Mesendoderm (in vitro differentiated cells): ENCODE measurements around the gene UBAP1L.
A peak's percentile ranks its signal among the peaks of the same experiment; 100 is the strongest.
"Not testable (repeated sequence)": the region's sequence is repeated elsewhere in the genome, so short reads cannot be mapped to it uniquely, and the experiment has no call there.

Experiments
- DNase-seq: peaks from one replicate; pipeline ENCODE4 v3.0.0; 2013
- H2AK5ac ChIP-seq: 2 replicates; pipeline ENCODE4 v1.6.1; 2013; ENCODE audit warnings: low read length, inconsistent platforms
- H2BK120ac ChIP-seq: 2 replicates; pipeline ENCODE4 v1.6.1; 2013; ENCODE audit warnings: low read depth, mild to moderate bottlenecking, low read length, moderate library complexity, mixed read lengths
- H2BK15ac ChIP-seq: replicated peaks from 2 replicates; pipeline ENCODE4 v1.6.1; 2013; ENCODE audit warnings: low read depth, mild to moderate bottlenecking, moderate library complexity
- H2BK5ac ChIP-seq: 2 replicates; pipeline ENCODE4 v1.6.1; 2013; ENCODE audit warnings: low read length, inconsistent platforms
- H3K18ac ChIP-seq: 2 replicates; pipeline ENCODE4 v1.6.1; 2013; ENCODE audit warnings: mild to moderate bottlenecking, low read length, mixed read lengths
- H3K23ac ChIP-seq: one replicate; pipeline ENCODE4 v1.6.1; 2013; ENCODE audit warnings: low read length
- H3K27ac ChIP-seq: 2 replicates; pipeline ENCODE4 v1.5.1; 2013; ENCODE audit warnings: low read depth, mild to moderate bottlenecking, inconsistent platforms, low read length, moderate library complexity
- H3K27me3 ChIP-seq: 2 replicates; pipeline ENCODE4 v1.6.1; 2013; ENCODE audit warnings: low read length, control low read depth, mild to moderate bottlenecking, inconsistent platforms; ENCODE audit not compliant: insufficient read depth, poor library complexity
- H3K36me3 ChIP-seq: 2 replicates; pipeline ENCODE4 v1.6.1; 2013; ENCODE audit warnings: low read length, inconsistent platforms; ENCODE audit not compliant: control insufficient read depth, insufficient read depth
- H3K4ac ChIP-seq: one replicate; pipeline ENCODE4 v1.6.1; 2013; ENCODE audit warnings: low read depth, mild to moderate bottlenecking, low read length, moderate library complexity
- H3K4me1 ChIP-seq: 2 replicates; pipeline ENCODE4 v1.6.1; 2013; ENCODE audit warnings: low read depth, low read length, inconsistent platforms; ENCODE audit not compliant: control insufficient read depth
- H3K4me2 ChIP-seq: 2 replicates; pipeline ENCODE4 v1.6.1; 2013; ENCODE audit warnings: low read length
- H3K4me3 ChIP-seq: 2 replicates; pipeline ENCODE4 v1.5.1; 2013; ENCODE audit warnings: mild to moderate bottlenecking, low read length
- H3K56ac ChIP-seq: one replicate; pipeline ENCODE4 v1.6.1; 2013; ENCODE audit warnings: low read length
- H3K79me1 ChIP-seq: 2 replicates; pipeline ENCODE4 v1.6.1; 2013; ENCODE audit warnings: low read length, inconsistent platforms
- H3K79me2 ChIP-seq: 2 replicates; pipeline ENCODE4 v1.6.1; 2013; ENCODE audit warnings: mild to moderate bottlenecking, low read length; ENCODE audit not compliant: control insufficient read depth, insufficient read depth
- H3K9ac ChIP-seq: 2 replicates; pipeline ENCODE4 v1.6.1; 2013; ENCODE audit warnings: low read length, inconsistent platforms
- H4K5ac ChIP-seq: one replicate; pipeline ENCODE4 v1.6.1; 2013; ENCODE audit warnings: low read length
- H4K8ac ChIP-seq: one replicate; pipeline ENCODE4 v1.6.1; 2013; ENCODE audit warnings: low read depth, mild to moderate bottlenecking, control low read depth, low read length, moderate library complexity
- WGBS: extraction: QIAGEN DNeasy Blood & Tissue Kit; methylation state at CpG from one replicate; pipeline ENCODE4 v1.1.7; 2013; ENCODE audit warnings: low lambda C conversion rate, missing lambda C conversion rate; ENCODE audit not compliant: insufficient coverage; ENCODE audit errors: extremely low coverage; 5-methylcytosine and 5-hydroxymethylcytosine counted together

The UBAP1L gene

DNA sequence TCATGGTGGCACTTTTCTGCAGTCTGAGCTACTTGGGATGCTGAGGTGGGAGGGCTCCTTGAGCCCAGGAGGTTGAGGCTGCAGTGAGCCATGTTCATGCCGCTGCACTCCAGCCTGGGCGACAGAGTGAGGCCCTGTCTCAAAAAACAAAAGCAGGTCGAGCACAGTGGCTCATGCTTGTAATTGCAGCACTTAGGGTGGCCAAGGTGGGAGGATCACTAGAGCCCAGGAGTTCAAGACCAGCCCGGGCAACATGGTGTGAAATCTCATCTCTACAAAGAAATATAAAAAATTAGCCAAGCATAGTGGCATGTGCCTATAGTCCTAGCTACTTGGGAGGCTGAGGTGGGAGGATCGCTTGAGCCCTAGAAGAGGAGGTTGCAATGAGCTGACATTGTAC lies 10.0 kb downstream of the UBAP1L start:
- Histone ChIP-seq H3K27me3 (no peaks in the 10 kb centered on the region), H4K5ac (no peak overlapping the region), H2BK120ac (no peak overlapping the region), H3K4me2 (no peak overlapping the region), H3K79me2 (no peaks in the 10 kb centered on the region), H3K9ac (no peak overlapping the region), H3K27ac (no peak overlapping the region), H3K79me1 (no peaks in the 10 kb centered on the region), H2BK15ac (no peak overlapping the region), H3K18ac (no peak overlapping the region), H2BK5ac (no peak overlapping the region), H2AK5ac (no peak overlapping the region), H3K4me1 (no peaks in the 10 kb centered on the region), H4K8ac (no peak overlapping the region), H3K56ac (no peak overlapping the region), H3K23ac (no peak overlapping the region), H3K4me3 (no peak overlapping the region), H3K36me3 (no peaks in the 10 kb centered on the region), H3K4ac (no peak overlapping the region)
- WGBS: no CpG with 5 or more reads among the region's 5 CpGs
- no peak for DNase-seq

DNA sequence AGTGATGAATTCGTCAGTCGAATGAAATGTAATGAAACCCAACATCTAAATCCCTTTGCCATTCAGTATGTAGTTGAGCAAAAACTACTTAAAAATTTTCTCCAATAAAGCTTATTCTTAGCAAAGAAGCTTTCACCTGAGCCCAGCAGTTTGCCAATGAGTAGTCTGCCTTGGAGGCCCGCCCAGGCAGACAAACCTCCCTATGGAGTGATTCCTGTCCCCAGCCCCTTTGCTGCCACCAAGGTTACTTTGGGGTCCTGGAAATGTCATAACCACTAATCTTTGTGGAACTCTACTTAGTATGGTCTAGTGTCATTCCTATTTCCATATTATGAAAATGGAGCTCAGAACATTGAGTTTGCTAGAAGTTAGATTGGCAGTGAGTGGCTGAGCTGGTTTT lies 12.1 kb downstream of the UBAP1L start:
- no CpG with 5 or more reads among the region's 3 CpGs for WGBS
- Histone ChIP-seq H3K79me1 (no peaks in the 10 kb centered on the region), H2BK15ac (no peak overlapping the region), H2BK120ac (no peak overlapping the region), H3K4me3 (no peak overlapping the region), H2BK5ac (no peak overlapping the region), H3K4ac (no peak overlapping the region), H2AK5ac (no peak overlapping the region), H3K23ac (no peak overlapping the region), H3K27me3 (no peaks in the 10 kb centered on the region), H3K36me3 (no peaks in the 10 kb centered on the region), H3K4me2 (no peak overlapping the region), H3K18ac (no peak overlapping the region), H3K79me2 (no peaks in the 10 kb centered on the region), H4K5ac (no peak overlapping the region), H3K9ac (no peak overlapping the region), H4K8ac (no peak overlapping the region), H3K4me1 (no peaks in the 10 kb centered on the region), H3K27ac (no peak overlapping the region), H3K56ac (no peak overlapping the region)
- no peak for DNase-seq

DNA sequence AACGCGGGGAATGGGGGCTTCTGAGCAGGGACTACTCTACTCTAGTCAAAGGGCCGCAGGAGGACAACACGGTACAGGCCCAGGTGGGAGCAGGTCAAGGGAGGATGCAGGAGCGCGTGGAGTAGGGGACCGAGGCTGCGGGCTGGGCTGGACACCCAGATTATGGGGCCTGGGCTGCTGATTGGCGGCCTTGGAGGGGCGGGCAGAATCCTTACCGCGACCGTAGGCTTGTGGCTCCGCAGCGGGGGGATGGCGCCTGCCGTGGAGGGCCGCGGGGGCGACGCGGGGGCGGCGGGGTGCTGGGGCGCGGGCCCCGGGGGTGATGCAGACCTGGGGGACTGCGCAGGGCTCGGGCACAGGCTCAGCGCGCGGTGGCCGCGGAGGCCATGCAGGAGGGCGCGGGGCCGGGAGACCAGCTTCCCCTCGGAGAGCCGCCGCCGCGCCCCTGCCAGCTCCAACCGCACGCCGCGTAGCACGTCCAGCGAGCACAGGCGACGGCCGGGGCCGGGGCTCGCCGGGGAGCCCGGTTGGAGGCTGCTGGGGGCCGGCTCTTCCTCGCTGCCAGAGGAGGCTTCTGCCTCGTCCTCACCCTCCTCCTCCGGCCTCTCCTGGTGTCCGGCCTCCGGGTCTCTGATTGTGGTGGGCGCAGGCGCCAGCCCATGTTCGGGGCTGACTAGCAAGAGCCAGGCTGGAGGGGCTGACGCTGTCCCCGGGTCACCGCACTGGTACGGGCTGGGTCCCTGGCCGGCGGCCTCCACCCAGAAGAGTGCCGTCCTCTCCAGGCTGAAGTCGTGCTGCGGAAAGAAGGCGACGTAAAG lies 12.9 kb downstream of the UBAP1L start:
- Histone ChIP-seq H2BK120ac (no peak overlapping the region), H3K23ac (no peak overlapping the region), H2BK15ac (no peak overlapping the region), H3K27me3 (no peaks in the 10 kb centered on the region), H3K36me3 (no peaks in the 10 kb centered on the region), H3K27ac (no peak overlapping the region), H2AK5ac (no peak overlapping the region), H3K4me3 (no peak overlapping the region), H3K79me2 (no peaks in the 10 kb centered on the region), H4K8ac (no peak overlapping the region), H3K79me1 (no peaks in the 10 kb centered on the region), H3K4me1 (no peaks in the 10 kb centered on the region), H3K4me2 (peak overlapping the region; percentile 87), H3K56ac (peak overlapping the region; percentile 80), H2BK5ac (no peak overlapping the region), H4K5ac (no peak overlapping the region), H3K18ac (peak overlapping the region; percentile 81), H3K4ac (peak overlapping the region; percentile 21), H3K9ac (peak overlapping the region; percentile 59)
- WGBS: no CpG with 5 or more reads among the region's 75 CpGs
- DNase-seq: no peak

DNA sequence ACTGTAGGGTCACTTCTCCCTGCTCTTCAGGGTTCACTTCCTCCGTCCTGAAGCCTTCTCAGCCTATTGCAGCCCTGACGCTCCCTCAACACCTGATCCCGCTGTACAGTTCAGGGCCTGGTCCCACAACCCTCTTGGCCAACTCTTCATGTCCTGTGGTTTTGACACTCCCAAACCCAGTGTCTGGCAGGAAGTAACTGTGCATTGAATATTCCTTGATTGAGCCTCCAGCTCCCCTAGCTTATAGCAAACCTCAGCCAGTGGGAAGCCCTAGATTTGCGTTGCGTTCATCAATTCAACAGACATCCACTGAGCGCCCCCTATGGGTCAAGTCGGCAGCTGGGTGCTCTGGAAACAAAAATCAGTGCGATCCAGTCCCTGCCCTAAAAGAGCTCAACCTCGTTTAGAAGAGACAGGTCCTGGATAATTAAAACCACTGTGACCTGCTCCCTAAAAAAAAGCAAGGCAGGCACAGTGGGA lies 13.5 kb downstream of the UBAP1L start:
- H3K36me3 ChIP-seq: no peaks in the 10 kb centered on the region
- H2BK15ac ChIP-seq: no peak overlapping the region
- DNase-seq: peak; percentile 91
- H3K4me3 ChIP-seq: no peak overlapping the region
- H2BK5ac ChIP-seq: no peak overlapping the region
- no peaks in the 10 kb centered on the region for H3K79me1 ChIP-seq
- H2BK120ac ChIP-seq: no peak overlapping the region
- no peaks in the 10 kb centered on the region for H3K79me2 ChIP-seq
- H4K8ac ChIP-seq: no peak overlapping the region
- H3K18ac ChIP-seq: no peak overlapping the region
- WGBS: no CpG with 5 or more reads among the region's 9 CpGs
- H4K5ac ChIP-seq: no peak overlapping the region
- no peak overlapping the region for H3K4ac ChIP-seq
- H3K4me2 ChIP-seq: peak overlapping the region; percentile 87
- H3K4me1 ChIP-seq: no peaks in the 10 kb centered on the region
- peak overlapping the region; percentile 50 for H3K9ac ChIP-seq
- H3K56ac ChIP-seq: peak overlapping the region; percentile 80
- no peak overlapping the region for H3K23ac ChIP-seq
- H3K27ac ChIP-seq: no peak overlapping the region
- no peak overlapping the region for H2AK5ac ChIP-seq
- H3K27me3 ChIP-seq: no peaks in the 10 kb centered on the region

DNA sequence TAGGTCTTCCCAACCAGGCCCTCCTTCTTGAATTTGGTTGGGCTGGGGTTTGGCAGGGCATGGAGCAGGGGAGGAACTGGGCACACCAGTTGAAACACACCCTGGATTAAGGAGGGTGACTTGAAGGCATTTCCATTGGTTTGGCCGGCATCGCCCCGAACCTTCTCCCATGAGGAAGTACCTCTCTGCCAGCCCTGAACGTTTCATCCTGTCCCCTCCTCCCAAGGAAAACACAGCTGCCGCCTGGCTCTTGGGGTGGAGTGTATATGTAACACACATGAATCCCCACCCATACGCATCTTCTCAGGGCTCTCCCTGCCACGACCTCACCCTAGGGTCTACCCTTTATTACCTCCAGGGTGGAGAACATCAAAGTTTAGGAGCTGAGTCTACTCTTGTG lies 14.6 kb downstream of the UBAP1L start:
- Histone ChIP-seq H4K5ac (no peak overlapping the region), H2BK15ac (no peak overlapping the region), H2BK120ac (no peak overlapping the region), H3K4me2 (no peak overlapping the region), H3K9ac (no peak overlapping the region), H2BK5ac (no peak overlapping the region), H3K79me2 (no peaks in the 10 kb centered on the region), H3K27me3 (no peaks in the 10 kb centered on the region), H3K4ac (no peak overlapping the region), H3K36me3 (no peaks in the 10 kb centered on the region), H3K27ac (no peak overlapping the region), H3K56ac (no peak overlapping the region), H3K79me1 (no peaks in the 10 kb centered on the region), H3K18ac (no peak overlapping the region), H4K8ac (no peak overlapping the region), H3K4me1 (no peaks in the 10 kb centered on the region), H3K23ac (no peak overlapping the region), H3K4me3 (no peak overlapping the region), H2AK5ac (no peak overlapping the region)
- no peak for DNase-seq
- no CpG with 5 or more reads among the region's 7 CpGs for whole genome bisulfite sequencing

DNA sequence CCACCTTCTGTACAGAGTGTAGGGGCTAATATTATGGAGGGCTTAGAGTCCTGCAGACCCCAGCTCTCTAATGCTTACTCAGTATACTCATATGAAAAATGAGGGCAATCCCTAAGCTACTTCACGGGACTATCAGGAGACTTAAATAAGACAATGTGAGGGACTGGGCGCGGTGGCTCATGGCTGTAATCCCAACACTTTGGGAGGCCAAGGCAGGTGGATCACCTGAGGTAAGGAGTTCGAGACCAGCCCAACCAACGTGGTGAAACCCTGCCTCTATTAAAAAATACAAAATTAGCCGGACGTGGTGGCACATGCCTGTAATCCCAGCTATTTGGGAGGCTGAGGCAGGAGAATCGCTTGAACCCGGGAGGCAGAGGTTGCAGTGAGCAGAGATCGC lies 15.2 kb downstream of the UBAP1L start:
- not testable (repeated sequence) for H3K4ac ChIP-seq, DNase-seq, H2BK5ac ChIP-seq, H3K27me3 ChIP-seq, H3K4me3 ChIP-seq, H4K5ac ChIP-seq, H2BK15ac ChIP-seq, H3K4me2 ChIP-seq, H3K9ac ChIP-seq, H3K36me3 ChIP-seq, H3K27ac ChIP-seq, H3K18ac ChIP-seq, H4K8ac ChIP-seq, H3K56ac ChIP-seq, H3K79me1 ChIP-seq, H2BK120ac ChIP-seq, H2AK5ac ChIP-seq, H3K23ac ChIP-seq, H3K79me2 ChIP-seq, H3K4me1 ChIP-seq
- no CpG with 5 or more reads among the region's 10 CpGs for WGBS
